Measurements from ENCODE around the gene PPP6R1. TPM values are rescaled to one million over a fixed set of nuclear protein-coding genes. Genes with fewer than 3 reads are reported as not detected.

The PPP6R1 gene
- total RNA-seq, 2 experiments from 2014 or later: 89.6 to 161 TPM

DNA sequence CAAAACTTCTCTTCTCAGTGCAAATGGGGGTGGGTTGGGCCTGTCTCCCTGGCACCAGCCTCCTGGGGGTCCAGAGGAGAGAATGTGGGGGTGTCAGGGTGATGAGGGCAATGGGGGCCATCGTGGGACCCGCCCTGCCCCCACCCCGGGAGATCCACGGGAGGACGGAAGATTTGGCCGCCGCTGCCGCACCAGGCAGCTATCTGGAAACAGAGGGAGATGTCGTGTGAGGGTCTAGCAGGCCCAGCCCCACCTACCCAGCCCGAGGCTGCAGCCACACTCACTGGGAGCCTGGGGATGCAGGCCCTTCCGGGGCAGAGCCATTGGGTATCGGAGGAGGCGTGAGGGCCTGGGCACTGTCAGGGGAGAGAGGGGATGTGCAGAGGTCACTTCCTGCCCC lies 28.5 kb downstream of the PPP6R1 start:
- BruUV-seq (replicated peaks): no TSS peak
- TF ChIP-seq, protein P1, sequence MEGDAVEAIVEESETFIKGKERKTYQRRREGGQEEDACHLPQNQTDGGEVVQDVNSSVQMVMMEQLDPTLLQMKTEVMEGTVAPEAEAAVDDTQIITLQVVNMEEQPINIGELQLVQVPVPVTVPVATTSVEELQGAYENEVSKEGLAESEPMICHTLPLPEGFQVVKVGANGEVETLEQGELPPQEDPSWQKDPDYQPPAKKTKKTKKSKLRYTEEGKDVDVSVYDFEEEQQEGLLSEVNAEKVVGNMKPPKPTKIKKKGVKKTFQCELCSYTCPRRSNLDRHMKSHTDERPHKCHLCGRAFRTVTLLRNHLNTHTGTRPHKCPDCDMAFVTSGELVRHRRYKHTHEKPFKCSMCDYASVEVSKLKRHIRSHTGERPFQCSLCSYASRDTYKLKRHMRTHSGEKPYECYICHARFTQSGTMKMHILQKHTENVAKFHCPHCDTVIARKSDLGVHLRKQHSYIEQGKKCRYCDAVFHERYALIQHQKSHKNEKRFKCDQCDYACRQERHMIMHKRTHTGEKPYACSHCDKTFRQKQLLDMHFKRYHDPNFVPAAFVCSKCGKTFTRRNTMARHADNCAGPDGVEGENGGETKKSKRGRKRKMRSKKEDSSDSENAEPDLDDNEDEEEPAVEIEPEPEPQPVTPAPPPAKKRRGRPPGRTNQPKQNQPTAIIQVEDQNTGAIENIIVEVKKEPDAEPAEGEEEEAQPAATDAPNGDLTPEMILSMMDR (conservative IDR thresholded peaks at IDR 0.05; ENCODE audit: low read length): no peak
- TF ChIP-seq EZH2phosphoT487 (IDR thresholded peaks at IDR 0.05; ENCODE audit: borderline replicate concordance, low read depth, low read length): no peak
- DNase-seq (ENCODE audit: low spot score): no peak
- Histone ChIP-seq H3K4me1 (ENCODE audit: insufficient read depth, low read length, poor library complexity, severe bottlenecking) (no peaks in the 10 kb centered on the region), H3K4me3 (ENCODE audit: low read depth, low read length, poor library complexity, severe bottlenecking) (no peak overlapping the region), H3K9me3 (ENCODE audit: low read length) (no peaks in the 10 kb centered on the region), H4K20me1 (ENCODE audit: insufficient read depth, low read length) (peaks cover 5% of the 10 kb centered on the region), H3K4me2 (ENCODE audit: low read length) (no peak overlapping the region), H3K27ac (ENCODE audit: low read depth, low read length, poor library complexity, severe bottlenecking) (no peak overlapping the region), H3K9me2 (ENCODE audit: insufficient read depth, low read length) (no peaks in the 10 kb centered on the region), H3K79me2 (ENCODE audit: insufficient read depth, low read depth, low read length) (peaks cover 9% of the 10 kb centered on the region; the same call in 1 of the 2 replicates), H2AFZ (ENCODE audit: low read length) (no peak overlapping the region), H3K36me3 (ENCODE audit: insufficient read depth, low read length) (peaks cover 99% of the 10 kb centered on the region)
- CTCF ChIA-PET (ENCODE audit: unreplicated experiment): no interaction called here
- POLR2A ChIA-PET: interaction anchor here (0.6 kb wide), 1 partner anchor 183 kb away, joined by 3 read pairs; no protein-coding TSS in a partner anchor
- intact Hi-C loops (cut with micrococcal nuclease; ENCODE audit: unreplicated experiment): no loop called here

- Histone ChIP-seq H2AFZ (ENCODE audit: low read length) (no peak overlapping the region), H3K9me3 (ENCODE audit: low read length) (no peaks in the 10 kb centered on the region), H3K36me3 (ENCODE audit: insufficient read depth, low read length) (peaks cover 99% of the 10 kb centered on the region), H3K4me1 (ENCODE audit: insufficient read depth, low read length, poor library complexity, severe bottlenecking) (no peaks in the 10 kb centered on the region), H3K79me2 (ENCODE audit: insufficient read depth, low read depth, low read length) (peaks cover 9% of the 10 kb centered on the region; the same call in 1 of the 2 replicates), H4K20me1 (ENCODE audit: insufficient read depth, low read length) (peaks cover 5% of the 10 kb centered on the region), H3K9me2 (ENCODE audit: insufficient read depth, low read length) (no peaks in the 10 kb centered on the region), H3K4me2 (ENCODE audit: low read length) (no peak overlapping the region), H3K27ac (ENCODE audit: low read depth, low read length, poor library complexity, severe bottlenecking) (no peak overlapping the region), H3K4me3 (ENCODE audit: low read depth, low read length, poor library complexity, severe bottlenecking) (no peak overlapping the region)
- no peak for DNase-seq (ENCODE audit: low spot score)
- CTCF ChIA-PET (ENCODE audit: unreplicated experiment): no interaction called here
- TSS peak; percentile 95 for BruUV-seq (replicated peaks)
- intact Hi-C loops (cut with micrococcal nuclease; ENCODE audit: unreplicated experiment): no loop called here
- POLR2A ChIA-PET: interaction anchor here (0.6 kb wide), 1 partner anchor 184 kb away, joined by 3 read pairs; no protein-coding TSS in a partner anchor
- TF ChIP-seq, protein P1 (conservative IDR thresholded peaks at IDR 0.05; ENCODE audit: low read length): no peak
- TF ChIP-seq EZH2phosphoT487 (IDR thresholded peaks at IDR 0.05; ENCODE audit: borderline replicate concordance, low read depth, low read length): no peak
Measured at GRCh38 chr19:55229789-55230182, 29.0 kb downstream of the PPP6R1 start.

DNA sequence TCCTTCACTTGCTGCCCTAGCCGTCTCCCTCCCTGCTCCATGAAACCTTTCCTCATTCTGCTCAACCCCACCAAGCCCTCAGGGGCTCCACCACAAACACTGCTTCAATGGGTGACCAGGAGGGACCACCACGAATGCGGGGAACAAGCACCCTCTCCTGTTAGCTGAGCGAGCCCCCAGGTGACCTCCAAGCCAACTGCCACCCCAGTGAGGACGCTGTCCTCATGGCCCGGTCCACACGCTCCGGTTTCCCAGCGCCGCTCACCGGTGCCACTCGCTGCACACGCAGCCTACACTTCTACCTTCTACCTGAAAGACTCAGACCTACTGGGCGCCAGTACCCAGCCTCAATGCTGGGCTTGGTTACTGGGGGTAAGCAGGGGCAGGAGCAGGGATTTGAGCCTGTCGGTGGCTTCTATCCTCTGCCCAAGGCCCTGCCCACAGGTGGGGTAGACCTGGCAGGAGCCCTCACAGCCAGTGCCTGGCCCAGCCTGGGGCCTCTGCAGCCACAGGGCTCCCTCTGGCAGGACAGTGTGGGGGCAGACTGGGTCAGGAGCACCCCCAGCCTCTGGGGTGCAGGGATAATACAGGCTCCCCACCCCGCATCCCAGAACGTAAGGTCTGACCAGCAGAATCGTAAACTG lies 29.6 kb downstream of the PPP6R1 start:
- no peaks in the 10 kb centered on the region for H3K9me2 ChIP-seq (ENCODE audit: insufficient read depth, low read length)
- POLR2A ChIA-PET: no interaction called here
- TF ChIP-seq, protein P1 (conservative IDR thresholded peaks at IDR 0.05; ENCODE audit: low read length): no peak
- no peak for TF ChIP-seq EZH2phosphoT487 (IDR thresholded peaks at IDR 0.05; ENCODE audit: borderline replicate concordance, low read depth, low read length)
- H3K4me1 ChIP-seq (ENCODE audit: insufficient read depth, low read length, poor library complexity, severe bottlenecking): no peaks in the 10 kb centered on the region
- no peak overlapping the region for H3K27ac ChIP-seq (ENCODE audit: low read depth, low read length, poor library complexity, severe bottlenecking)
- H3K36me3 ChIP-seq (ENCODE audit: insufficient read depth, low read length): peaks cover 99% of the 10 kb centered on the region
- H3K9me3 ChIP-seq (ENCODE audit: low read length): no peaks in the 10 kb centered on the region
- peaks cover 9% of the 10 kb centered on the region; the same call in 1 of the 2 replicates for H3K79me2 ChIP-seq (ENCODE audit: insufficient read depth, low read depth, low read length)
- intact Hi-C loops (cut with micrococcal nuclease; ENCODE audit: unreplicated experiment): no loop called here
- CTCF ChIA-PET (ENCODE audit: unreplicated experiment): no interaction called here
- H3K4me2 ChIP-seq (ENCODE audit: low read length): no peak overlapping the region
- no peak overlapping the region for H2AFZ ChIP-seq (ENCODE audit: low read length)
- no TSS peak for BruUV-seq (replicated peaks)
- no peak overlapping the region for H3K4me3 ChIP-seq (ENCODE audit: low read depth, low read length, poor library complexity, severe bottlenecking)
- DNase-seq (ENCODE audit: low spot score): no peak
- H4K20me1 ChIP-seq (ENCODE audit: insufficient read depth, low read length): peaks cover 5% of the 10 kb centered on the region

Measured in OCI-LY7 (cell line).